PC-9 (cell line): Measurements from ENCODE around the gene CMIP. TPM values are rescaled to one million over a fixed set of nuclear protein-coding genes. Genes with fewer than 3 reads are reported as not detected.

Source experiments
- BruUV-seq: library from RNA; stranded (reverse); fragments of 400-500 nt; replicated peaks from 2 replicates; lab custom pipeline; 2021; lab: Mats Ljungman, UMichigan
- CTCF ChIA-PET: fragments of 300-600 bp; sonication (Branson Sonifier 250); formaldehyde crosslinking; loops from one replicate; lab custom pipeline; 2022; ENCODE audit warnings: antibody characterized with exemption; lab: Charles Lee
- POLR2A ChIA-PET: fragments of 300-600 bp; sonication (Branson Sonifier 250); formaldehyde crosslinking; loops from one replicate; lab custom pipeline; 2022; ENCODE audit warnings: antibody characterized with exemption; ENCODE audit not compliant: unreplicated experiment; lab: Charles Lee
- DNase-seq, 2 experiments: peaks; one replicate each; pipeline versions ENCODE4 v3.0.0 to v3.0.0-alpha.2; 2015 to 2022; ENCODE audit warnings: mixed read lengths in 1 of 2
- H2AFZ ChIP-seq: fragments of 200-600 bp; sonication (generic); 2 replicates; pipeline ENCODE4 v1.8.1; 2017; ENCODE audit warnings: antibody characterized with exemption
- H3F3A ChIP-seq: fragments of 200-600 bp; sonication (generic); 2 replicates; pipeline ENCODE4 v1.8.1; 2017; ENCODE audit warnings: antibody characterized with exemption, mild to moderate bottlenecking, low read depth; ENCODE audit not compliant: insufficient read depth
- H3K27ac ChIP-seq: fragments of 200-600 bp; sonication (generic); 2 replicates; pipeline ENCODE4 v1.6.1; 2016; ENCODE audit warnings: mixed run types
- H3K27me3 ChIP-seq: fragments of 200-600 bp; sonication (generic); 2 replicates; pipeline ENCODE4 v1.6.1; 2016; ENCODE audit warnings: low read depth, mixed run types; ENCODE audit not compliant: insufficient read depth
- H3K36me3 ChIP-seq: fragments of 200-600 bp; sonication (generic); 2 replicates; pipeline ENCODE4 v1.6.1; 2016; ENCODE audit warnings: low read depth, mixed run types
- H3K4me1 ChIP-seq: fragments of 200-600 bp; sonication (generic); replicated peaks from 2 replicates; pipeline ENCODE4 v1.6.1; 2016; ENCODE audit warnings: mixed run types; ENCODE audit not compliant: insufficient read depth
- H3K4me2 ChIP-seq: fragments of 200-600 bp; sonication (generic); 2 replicates; pipeline ENCODE4 v1.6.1; 2017; ENCODE audit warnings: mixed run types
- H3K4me3 ChIP-seq: fragments of 200-600 bp; sonication (generic); 2 replicates; pipeline ENCODE4 v1.6.1; 2016; ENCODE audit warnings: mixed run types
- H3K79me2 ChIP-seq: fragments of 200-600 bp; sonication (generic); 2 replicates; pipeline ENCODE4 v1.6.1; 2017; ENCODE audit warnings: low read depth, mixed run types
- H3K9me2 ChIP-seq: fragments of 200-600 bp; sonication (generic); 2 replicates; pipeline ENCODE4 v1.8.1; 2017; ENCODE audit warnings: mild to moderate bottlenecking; ENCODE audit not compliant: insufficient read depth
- H3K9me3 ChIP-seq: fragments of 200-600 bp; sonication (generic); 2 replicates; pipeline ENCODE4 v1.8.1; 2016; ENCODE audit warnings: low read depth; ENCODE audit not compliant: insufficient read depth
- H4K20me1 ChIP-seq: fragments of 200-600 bp; sonication (generic); 2 replicates; pipeline ENCODE4 v1.8.1; 2017; ENCODE audit not compliant: insufficient read depth
- EZH2 ChIP-seq: fragments of 200-600 bp; sonication (generic); IDR thresholded peaks from 2 replicates; pipeline ENCODE4 v1.8.0; 2017; ENCODE audit warnings: antibody characterized with exemption, low read depth
- intact Hi-C: fragments of 100-400 bp; cut with micrococcal nuclease; formaldehyde crosslinking; loops from one replicate; pipeline ENCODE4 v1.10.0; 2022; ENCODE audit not compliant: unreplicated experiment
- total RNA-seq: library from RNA; stranded (reverse); gene quantifications from 2 replicates; pipeline ENCODE4 v1.2.3, GENCODE V29; 2021
- TF ChIP-seq, protein P1 (sequence below): fragments of 200-600 bp; sonication (generic); conservative IDR thresholded peaks from 2 replicates; pipeline ENCODE4 v1.6.1; 2017; ENCODE audit warnings: mixed run types, antibody characterized with exemption, mild to moderate bottlenecking, moderate library complexity

The CMIP gene
- total RNA-seq, 1 experiment from 2014 or later: 96.6 TPM

GRCh38 chr16:81443688-81444447 is 740 bp upstream of the CMIP start:
- ChIA-PET POLR2A (no interaction called here), CTCF (interaction anchor here (0.6 kb wide), 1 partner anchor 17 kb away, joined by 4 read pairs; no protein-coding TSS in a partner anchor)
- Histone ChIP-seq H4K20me1 (peaks cover 11% of the 10 kb centered on the region; the same call in 1 of the 2 replicates), H3K27ac (no peak overlapping the region), H3K4me2 (peak overlapping the region; percentile 66), H3F3A (peaks cover 32% of the 10 kb centered on the region; the same call in 1 of the 2 replicates), H3K9me2 (no peaks in the 10 kb centered on the region), H3K79me2 (peaks cover 38% of the 10 kb centered on the region), H3K27me3 (no peaks in the 10 kb centered on the region), H3K9me3 (no peaks in the 10 kb centered on the region), H2AFZ (no peak overlapping the region), H3K4me3 (peak overlapping the region; percentile 39; the same call in 1 of the 2 replicates), H3K4me1 (peaks cover 16% of the 10 kb centered on the region), H3K36me3 (no peaks in the 10 kb centered on the region)
- DNase-seq: no peak
- intact Hi-C loops: loop anchor here (1.0 to 2.0 kb wide), 2 partner anchors 87 to 155 kb away; no protein-coding TSS in a partner anchor
- TF ChIP-seq EZH2: no peak
- BruUV-seq: no TSS peak

DNA sequence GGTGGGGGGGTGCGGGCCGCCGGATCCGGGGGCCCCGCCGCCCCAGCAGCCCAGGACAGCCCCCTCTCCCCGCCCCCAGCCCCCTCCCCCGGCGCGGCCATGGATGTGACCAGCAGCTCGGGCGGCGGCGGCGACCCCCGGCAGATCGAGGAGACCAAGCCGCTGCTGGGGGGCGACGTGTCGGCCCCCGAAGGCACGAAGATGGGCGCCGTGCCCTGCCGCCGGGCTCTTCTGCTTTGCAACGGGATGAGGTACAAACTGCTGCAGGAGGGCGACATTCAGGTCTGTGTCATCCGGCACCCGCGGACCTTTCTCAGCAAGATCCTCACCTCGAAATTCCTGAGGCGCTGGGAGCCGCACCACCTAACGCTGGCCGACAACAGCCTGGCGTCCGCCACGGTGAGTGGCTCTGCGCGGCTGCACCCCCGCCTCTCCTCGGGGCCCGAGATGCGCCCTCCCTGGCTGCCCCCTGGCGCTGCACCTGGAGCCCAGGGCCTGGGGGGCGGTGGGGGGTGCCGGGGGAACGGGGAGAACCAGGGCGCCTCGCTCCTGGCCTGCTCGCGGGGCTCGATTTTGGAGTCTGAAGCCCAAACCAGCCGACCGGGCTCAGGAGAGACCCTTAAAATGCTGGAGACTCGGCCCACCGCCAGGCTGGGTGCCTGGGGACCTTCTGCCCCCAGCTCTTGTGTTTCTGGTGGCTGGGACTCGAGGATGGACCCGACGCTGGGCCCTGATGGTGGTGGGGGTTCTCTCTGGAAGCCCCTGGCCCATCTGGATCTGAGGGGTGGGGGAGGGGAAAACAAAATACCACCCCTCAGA is 744 bp downstream of the CMIP start:
- Histone ChIP-seq H2AFZ (no peak overlapping the region), H3K27ac (peak overlapping the region; percentile 81), H3K79me2 (peaks cover 53% of the 10 kb centered on the region), H3F3A (peaks cover 32% of the 10 kb centered on the region; the same call in 1 of the 2 replicates), H3K4me3 (peak overlapping the region; percentile 92), H3K4me2 (peak overlapping the region; percentile 85), H3K9me3 (no peaks in the 10 kb centered on the region), H3K9me2 (no peaks in the 10 kb centered on the region), H3K36me3 (no peaks in the 10 kb centered on the region), H4K20me1 (peaks cover 26% of the 10 kb centered on the region), H3K27me3 (no peaks in the 10 kb centered on the region), H3K4me1 (peaks cover 28% of the 10 kb centered on the region)
- TF ChIP-seq, protein P1, sequence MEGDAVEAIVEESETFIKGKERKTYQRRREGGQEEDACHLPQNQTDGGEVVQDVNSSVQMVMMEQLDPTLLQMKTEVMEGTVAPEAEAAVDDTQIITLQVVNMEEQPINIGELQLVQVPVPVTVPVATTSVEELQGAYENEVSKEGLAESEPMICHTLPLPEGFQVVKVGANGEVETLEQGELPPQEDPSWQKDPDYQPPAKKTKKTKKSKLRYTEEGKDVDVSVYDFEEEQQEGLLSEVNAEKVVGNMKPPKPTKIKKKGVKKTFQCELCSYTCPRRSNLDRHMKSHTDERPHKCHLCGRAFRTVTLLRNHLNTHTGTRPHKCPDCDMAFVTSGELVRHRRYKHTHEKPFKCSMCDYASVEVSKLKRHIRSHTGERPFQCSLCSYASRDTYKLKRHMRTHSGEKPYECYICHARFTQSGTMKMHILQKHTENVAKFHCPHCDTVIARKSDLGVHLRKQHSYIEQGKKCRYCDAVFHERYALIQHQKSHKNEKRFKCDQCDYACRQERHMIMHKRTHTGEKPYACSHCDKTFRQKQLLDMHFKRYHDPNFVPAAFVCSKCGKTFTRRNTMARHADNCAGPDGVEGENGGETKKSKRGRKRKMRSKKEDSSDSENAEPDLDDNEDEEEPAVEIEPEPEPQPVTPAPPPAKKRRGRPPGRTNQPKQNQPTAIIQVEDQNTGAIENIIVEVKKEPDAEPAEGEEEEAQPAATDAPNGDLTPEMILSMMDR: no peak; the same call in 1 of the 2 replicates
- no peak for TF ChIP-seq EZH2
- ChIA-PET CTCF (interaction anchor here (0.6 kb wide), 1 partner anchor 24 kb away, joined by 5 read pairs; no protein-coding TSS in a partner anchor), POLR2A (no interaction called here)
- DNase-seq: peak; percentile 37 to 40
- intact Hi-C loops: loop anchor here (2.0 to 5.0 kb wide), 3 partner anchors 85 to 187 kb away; no protein-coding TSS in a partner anchor
- BruUV-seq: no TSS peak

GRCh38 chr16:81445966-81446906 is 1.6 kb downstream of the CMIP start:
- H3K9me2 ChIP-seq: no peaks in the 10 kb centered on the region
- no peak overlapping the region for H2AFZ ChIP-seq
- H3K27ac ChIP-seq: peak overlapping the region; percentile 81
- peak overlapping the region; percentile 92 for H3K4me3 ChIP-seq
- BruUV-seq: no TSS peak
- H3K27me3 ChIP-seq: no peaks in the 10 kb centered on the region
- ChIA-PET CTCF (no interaction called here), POLR2A (interaction anchor here (0.8 kb wide), 1 partner anchor 303 kb away, joined by 6 read pairs; no protein-coding TSS in a partner anchor)
- peak; percentile 35 to 77 for DNase-seq
- TF ChIP-seq, protein P1: no peak
- no peak for TF ChIP-seq EZH2
- peak overlapping the region; percentile 85 for H3K4me2 ChIP-seq
- peaks cover 25% of the 10 kb centered on the region for H3K4me1 ChIP-seq
- H4K20me1 ChIP-seq: peaks cover 35% of the 10 kb centered on the region
- peaks cover 62% of the 10 kb centered on the region for H3K79me2 ChIP-seq
- H3F3A ChIP-seq: peaks cover 32% of the 10 kb centered on the region; the same call in 1 of the 2 replicates
- intact Hi-C loops: loop anchor here (1.0 to 5.0 kb wide), 4 partner anchors 47 to 186 kb away; no protein-coding TSS in a partner anchor
- no peaks in the 10 kb centered on the region for H3K9me3 ChIP-seq
- no peaks in the 10 kb centered on the region for H3K36me3 ChIP-seq
